Measurements from ENCODE around the gene ADCY9. TPM values are rescaled to one million over a fixed set of nuclear protein-coding genes. Genes with fewer than 3 reads are reported as not detected.
"Not testable (repeated sequence)": the region's sequence is repeated elsewhere in the genome, so short reads cannot be mapped to it uniquely, and the experiment has no call there.

ADCY9 gene
- polyA plus RNA-seq, 3 donors from 2014 or later: 1.1 to 1.5 (median 1.4) TPM

GRCh38 chr16:3968551-3968950 is 147.7 kb downstream of the ADCY9 start:
- peaks cover under 1 to 4% (median 2%) of the 10 kb centered on the region in 3 donors for H3K27me3 Mint-ChIP-seq (ENCODE audit: low read depth in 3 of 3)
- H3K4me1 Mint-ChIP-seq: peaks cover under 1 to 6% of the 10 kb centered on the region in 2 donors
- H3K27ac Mint-ChIP-seq: peak overlapping the region in 2 of 6 donors; percentile 29 to 51
- no peak for DNase-seq
- peaks cover 8 to 25% (median 16%) of the 10 kb centered on the region in 3 donors for H3K36me3 Mint-ChIP-seq
- H3K9me3 Mint-ChIP-seq: no peaks in the 10 kb centered on the region
- no peak overlapping the region for H3K4me3 Mint-ChIP-seq

GRCh38 chr16:3966681-3967080 is 149.6 kb downstream of the ADCY9 start:
- peak overlapping the region in 4 of 6 donors; percentile 21 to 84 (median 62) for H3K27ac Mint-ChIP-seq
- peaks cover 5 to 10% (median 7%) of the 10 kb centered on the region in 3 donors for H3K27me3 Mint-ChIP-seq (ENCODE audit: low read depth in 3 of 3)
- no peaks in the 10 kb centered on the region for H3K9me3 Mint-ChIP-seq
- H3K4me1 Mint-ChIP-seq: peaks cover 14 to 20% of the 10 kb centered on the region in 2 donors
- DNase-seq: no peak
- H3K4me3 Mint-ChIP-seq: no peak overlapping the region
- H3K36me3 Mint-ChIP-seq: peaks cover 8 to 26% (median 20%) of the 10 kb centered on the region in 3 donors

- peaks cover 8 to 26% (median 20%) of the 10 kb centered on the region in 3 donors for H3K36me3 Mint-ChIP-seq
- H3K27ac Mint-ChIP-seq: peak overlapping the region in 4 of 6 donors; percentile 60 to 84 (median 72)
- no peak for DNase-seq
- peaks cover 5 to 10% (median 7%) of the 10 kb centered on the region in 3 donors for H3K27me3 Mint-ChIP-seq (ENCODE audit: low read depth in 3 of 3)
- H3K4me3 Mint-ChIP-seq: no peak overlapping the region
- no peaks in the 10 kb centered on the region for H3K9me3 Mint-ChIP-seq
- H3K4me1 Mint-ChIP-seq: peaks cover 15 to 21% of the 10 kb centered on the region in 2 donors
These were observed 150.3 kb downstream of the ADCY9 start for GRCh38 chr16:3965781-3966582.

DNA sequence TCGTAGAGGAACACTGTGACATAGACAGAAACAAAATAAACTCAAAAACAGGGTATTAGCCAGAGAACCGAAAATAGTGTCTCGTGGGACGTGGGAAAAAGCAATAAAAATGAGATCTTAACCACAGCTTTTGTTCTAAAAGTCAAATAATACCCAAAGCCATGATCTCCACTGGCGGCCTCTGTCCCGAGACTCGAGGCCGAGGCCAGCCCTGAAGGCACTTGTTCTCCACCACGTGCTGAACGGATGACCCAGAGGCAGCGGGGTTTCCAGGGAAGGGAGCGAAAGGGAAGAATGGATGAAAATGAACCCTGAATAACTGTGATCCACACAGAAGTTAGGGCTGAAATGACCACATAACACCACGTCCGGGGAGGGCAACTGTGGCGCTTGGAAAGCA is 150.9 kb downstream of the ADCY9 start:
- Mint-ChIP-seq H3K36me3 (peaks cover 8 to 26% (median 20%) of the 10 kb centered on the region in 3 donors), H3K4me1 (peaks cover 20 to 26% of the 10 kb centered on the region in 2 donors), H3K27ac (peak overlapping the region in 5 of 6 donors; percentile 51 to 84 (median 60)), H3K4me3 (no peak overlapping the region), H3K9me3 (no peaks in the 10 kb centered on the region), H3K27me3 (ENCODE audit: low read depth in 3 of 3) (peaks cover 5 to 8% (median 7%) of the 10 kb centered on the region in 3 donors)
- DNase-seq: no peak

GRCh38 chr16:3964686-3965290 is 151.5 kb downstream of the ADCY9 start:
- Mint-ChIP-seq H3K4me1 (peaks cover 20 to 26% of the 10 kb centered on the region in 2 donors), H3K27me3 (ENCODE audit: low read depth in 3 of 3) (peaks cover 5 to 7% (median 7%) of the 10 kb centered on the region in 3 donors), H3K27ac (peak overlapping the region in 5 of 6 donors; percentile 44 to 94 (median 57)), H3K9me3 (no peaks in the 10 kb centered on the region), H3K4me3 (no peak overlapping the region), H3K36me3 (peaks cover 8 to 26% (median 20%) of the 10 kb centered on the region in 3 donors)
- no peak for DNase-seq

DNA sequence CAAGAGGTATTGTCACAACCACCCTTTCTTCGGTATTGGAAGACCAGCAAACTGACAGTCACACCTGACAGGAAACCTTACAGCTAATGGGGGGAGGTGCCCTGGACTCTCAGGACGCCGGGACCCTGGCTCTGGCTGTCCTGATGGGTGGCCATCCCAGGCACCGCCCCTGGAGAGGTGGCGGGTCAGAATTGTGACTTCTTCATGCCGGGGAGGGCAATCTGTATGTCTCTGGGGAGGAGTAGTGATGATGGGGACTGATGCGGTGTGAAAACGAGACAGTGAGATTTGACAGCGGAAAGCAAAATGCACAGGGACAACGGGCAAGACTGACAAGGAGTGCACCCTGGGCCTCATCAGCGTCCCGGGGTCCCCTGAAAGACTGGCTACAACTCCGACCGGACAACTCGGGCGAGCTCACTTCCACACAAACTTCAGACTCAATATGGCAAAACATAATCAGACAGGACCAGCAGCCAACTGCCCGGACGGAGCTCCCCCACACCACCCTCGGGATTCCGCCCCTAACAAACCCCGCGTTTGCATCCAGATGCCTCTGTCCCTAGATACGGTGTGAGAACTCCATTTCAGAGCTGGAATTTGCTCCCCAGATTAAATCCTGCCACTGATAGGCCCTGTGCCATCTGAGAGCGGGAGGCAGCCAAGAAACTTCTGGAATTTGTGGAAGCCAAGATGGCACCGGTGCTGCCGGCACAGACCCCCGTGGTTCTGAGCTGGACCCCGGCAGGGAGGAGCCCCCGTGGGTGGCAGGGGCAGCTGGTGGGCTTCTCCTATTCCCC is 152.2 kb downstream of the ADCY9 start:
- no peaks in the 10 kb centered on the region for H3K9me3 Mint-ChIP-seq
- H3K27me3 Mint-ChIP-seq (ENCODE audit: low read depth in 3 of 3): peaks cover 5 to 7% (median 7%) of the 10 kb centered on the region in 3 donors
- no peak overlapping the region for H3K4me3 Mint-ChIP-seq
- peaks cover 8 to 26% (median 20%) of the 10 kb centered on the region in 3 donors for H3K36me3 Mint-ChIP-seq
- peak overlapping the region; percentile 35 to 94 (median 92) for H3K27ac Mint-ChIP-seq
- no peak for DNase-seq
- H3K4me1 Mint-ChIP-seq: peaks cover 20 to 26% of the 10 kb centered on the region in 2 donors

DNA sequence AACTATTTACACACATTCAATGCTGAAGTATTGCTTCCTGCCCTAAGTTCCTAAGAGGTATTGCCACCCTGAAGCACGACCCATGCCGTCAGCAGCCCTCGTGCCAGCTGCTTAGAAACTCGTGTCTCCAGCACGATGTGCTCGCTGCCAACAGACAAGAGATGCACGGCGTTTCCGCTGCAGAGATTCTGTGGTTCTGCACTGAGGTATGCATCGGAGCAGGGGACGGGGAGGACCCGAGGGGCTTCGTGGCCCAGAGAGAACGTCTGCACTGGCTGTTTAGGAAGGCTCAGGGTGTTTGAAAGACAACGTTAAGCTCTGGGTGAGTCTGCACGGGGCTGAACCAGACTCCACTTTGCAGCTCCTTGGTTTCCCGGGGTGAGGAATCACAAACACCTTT is 153.0 kb downstream of the ADCY9 start:
- no peaks in the 10 kb centered on the region for H3K9me3 Mint-ChIP-seq
- H3K36me3 Mint-ChIP-seq: peaks cover 8 to 26% (median 20%) of the 10 kb centered on the region in 3 donors
- DNase-seq: peak; percentile 36 to 48 (median 40)
- H3K4me1 Mint-ChIP-seq: peaks cover 20 to 26% of the 10 kb centered on the region in 2 donors
- H3K27me3 Mint-ChIP-seq (ENCODE audit: low read depth in 3 of 3): peaks cover 5 to 10% (median 5%) of the 10 kb centered on the region in 3 donors
- H3K4me3 Mint-ChIP-seq: peak overlapping the region in 3 of 5 donors; percentile 10 to 59 (median 48)
- H3K27ac Mint-ChIP-seq: peak overlapping the region; percentile 81 to 94 (median 92)

DNA sequence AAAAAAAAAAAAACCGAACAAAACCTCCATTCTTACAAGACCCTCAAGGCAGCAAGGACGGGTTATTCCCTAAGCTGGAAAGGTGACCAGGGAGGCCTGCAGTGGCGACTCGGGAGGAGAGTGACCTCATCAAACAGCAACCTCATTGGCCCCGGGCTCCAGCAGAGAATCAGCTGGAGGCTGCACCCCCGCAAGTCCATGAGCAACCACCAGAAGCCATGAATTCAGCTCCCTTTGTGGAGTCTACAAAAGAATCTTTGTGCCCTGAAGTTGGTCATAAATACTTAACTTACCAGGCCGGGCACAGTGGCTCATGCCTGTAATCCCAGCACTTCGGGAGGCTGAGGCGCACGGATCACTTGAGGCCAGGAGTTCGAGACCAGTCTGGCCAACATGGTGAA is 154.8 kb downstream of the ADCY9 start:
- Mint-ChIP-seq H3K4me3 (peak overlapping the region in 2 of 5 donors; percentile 78 to 85), H3K4me1 (peaks cover 20 to 26% of the 10 kb centered on the region in 2 donors), H3K27me3 (ENCODE audit: low read depth in 3 of 3) (peaks cover 9 to 14% (median 10%) of the 10 kb centered on the region in 3 donors)

GRCh38 chr16:3959926-3960590 is 156.2 kb downstream of the ADCY9 start:
- not testable (repeated sequence) for H3K36me3 Mint-ChIP-seq, H3K9me3 Mint-ChIP-seq, DNase-seq
- Mint-ChIP-seq H3K4me1 (peaks cover 20 to 26% of the 10 kb centered on the region in 2 donors), H3K27ac (peak overlapping the region in 4 of 6 donors; percentile 70 to 94 (median 80)), H3K4me3 (peak overlapping the region; percentile 75 to 85 (median 80)), H3K27me3 (ENCODE audit: low read depth in 3 of 3) (peaks cover 10 to 16% (median 11%) of the 10 kb centered on the region in 3 donors)

More for the DNA sequence above, 154.8 kb downstream of the ADCY9 start:
- DNase-seq: no peak
- Mint-ChIP-seq H3K27ac (peak overlapping the region in 4 of 6 donors; percentile 70 to 94 (median 82)), H3K36me3 (peaks cover 4 to 23% (median 17%) of the 10 kb centered on the region in 3 donors), H3K9me3 (no peaks in the 10 kb centered on the region)

- H3K4me1 Mint-ChIP-seq: peaks cover 20 to 26% of the 10 kb centered on the region in 2 donors
- H3K9me3 Mint-ChIP-seq: no peaks in the 10 kb centered on the region
- H3K27ac Mint-ChIP-seq: peak overlapping the region in 2 of 6 donors; percentile 28 to 71
These were observed 157.1 kb downstream of the ADCY9 start for GRCh38 chr16:3959148-3959547.

DNA sequence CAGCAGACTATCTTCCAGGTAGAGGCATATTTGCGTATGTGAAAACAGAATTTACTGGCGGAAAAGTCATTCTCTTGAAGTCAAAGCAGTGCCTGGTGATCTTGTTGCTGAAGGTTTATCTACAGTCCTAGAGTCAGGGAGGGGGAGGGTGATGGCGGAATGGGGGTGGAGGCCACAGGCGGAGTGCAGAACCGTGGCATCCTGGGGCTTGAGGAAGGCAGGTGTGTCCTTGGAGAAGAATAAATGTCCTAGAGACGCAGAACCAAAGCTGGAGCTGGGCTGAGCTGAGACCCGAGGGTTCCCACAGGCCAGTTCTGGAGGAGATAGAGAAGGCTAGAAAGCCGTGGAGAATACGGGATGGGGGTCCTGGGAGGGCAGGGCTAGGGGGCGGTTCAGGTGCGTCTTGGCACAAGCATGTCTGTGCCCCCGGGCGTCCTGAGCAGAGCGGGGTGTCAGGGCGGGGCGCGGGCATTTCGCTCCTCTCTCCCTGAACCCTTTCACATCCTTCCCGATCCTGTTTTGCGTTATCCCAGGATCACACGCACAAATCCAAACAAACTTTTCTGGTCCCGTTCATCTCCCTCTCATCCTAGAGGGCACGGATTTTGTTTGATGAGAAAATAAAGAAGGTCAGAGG is 158.8 kb downstream of the ADCY9 start:
- peaks cover 6 to 13% (median 8%) of the 10 kb centered on the region in 3 donors for H3K27me3 Mint-ChIP-seq (ENCODE audit: low read depth in 3 of 3)
- H3K9me3 Mint-ChIP-seq: no peaks in the 10 kb centered on the region
- H3K4me1 Mint-ChIP-seq: peaks cover 10% of the 10 kb centered on the region in 2 donors
- no peaks in the 10 kb centered on the region for H3K36me3 Mint-ChIP-seq
- no peak overlapping the region for H3K27ac Mint-ChIP-seq
- DNase-seq: no peak
- peak overlapping the region in 1 of 5 donors; percentile 34 for H3K4me3 Mint-ChIP-seq

More at GRCh38 chr16:3959148-3959547, 157.1 kb downstream of the ADCY9 start:
- Mint-ChIP-seq H3K36me3 (peaks cover 0 to 9% (median 8%) of the 10 kb centered on the region in 3 donors), H3K27me3 (ENCODE audit: low read depth in 3 of 3) (peaks cover 11 to 16% (median 14%) of the 10 kb centered on the region in 3 donors), H3K4me3 (no peak overlapping the region)
- no peak for DNase-seq

DNA sequence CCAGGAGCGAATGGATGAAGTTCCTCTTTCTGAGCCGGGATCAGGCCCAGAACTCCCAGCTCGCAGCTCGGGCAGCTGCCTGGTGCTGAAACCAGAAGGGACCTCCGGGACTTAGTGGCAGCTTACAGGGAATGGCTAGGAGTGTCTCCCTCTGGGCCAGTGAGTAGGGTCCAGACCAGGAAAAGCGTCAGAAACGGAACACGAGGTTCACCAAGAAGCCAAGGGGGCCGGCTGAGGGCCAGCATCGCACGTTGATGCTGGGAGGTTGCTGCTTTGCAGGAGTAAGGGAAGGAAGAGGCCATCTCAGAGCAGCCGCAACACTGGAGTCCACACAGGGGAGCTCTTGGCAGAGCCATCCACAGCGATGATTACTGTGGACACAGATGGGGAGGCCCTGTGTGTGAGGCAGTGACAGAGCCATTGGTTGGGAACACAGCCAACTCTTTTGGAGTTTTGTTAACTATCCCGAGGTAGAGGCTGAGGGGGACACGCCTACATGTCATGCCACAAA is 161.8 kb downstream of the ADCY9 start:
- Mint-ChIP-seq H3K9me3 (no peaks in the 10 kb centered on the region), H3K27me3 (ENCODE audit: low read depth in 3 of 3) (peaks cover 8 to 16% (median 10%) of the 10 kb centered on the region in 3 donors), H3K27ac (peak overlapping the region in 1 of 6 donors; percentile 81), H3K4me3 (no peak overlapping the region), H3K36me3 (no peaks in the 10 kb centered on the region), H3K4me1 (peaks cover 0 to 4% of the 10 kb centered on the region in 2 donors)
- DNase-seq: no peak

All from immature natural killer cell (primary cell).